K562 (cell line): ENCODE data around the gene RALGPS1. TPM values are rescaled to one million over a fixed set of nuclear protein-coding genes. Genes with fewer than 3 reads are reported as not detected.

Experiments used
- ATAC-seq: fragments of 200-7000 bp; cut with Tn5 transposase; 3 replicates; pipeline ENCODE4 v1.9.1; 2020; ENCODE audit warnings: moderate library complexity
- BruUV-seq: library from RNA; stranded (reverse); fragments of 400-500 nt; replicated peaks from 2 replicates; lab custom pipeline; 2021; lab: Mats Ljungman, UMichigan
- CTCF ChIA-PET: fragments of 300-600 bp; formaldehyde crosslinking; extraction: SDS; loops from one replicate; lab custom pipeline; 2021; ENCODE audit warnings: low intra/inter-chr PET ratio; lab: Yijun Ruan, JAX
- POLR2A ChIA-PET: fragments of 300-600, 350-650 bp; sonication (Branson Sonifier 250); formaldehyde crosslinking; extraction: SDS; loops from one replicate; lab custom pipeline; 2021; ENCODE audit warnings: antibody characterized with exemption, inconsistent platforms; lab: Yijun Ruan, JAX
- DNase-seq, 4 experiments: peaks; one replicate each; pipeline versions ENCODE4 v3.0.0 to v3.0.0-alpha.2; 2011 to 2018; ENCODE audit warnings: low spot score in 3 of 4, mixed read lengths in 3 of 4; ENCODE audit errors: extremely low read depth in 1 of 4
- FAIRE-seq: peaks from 2 replicates; lab custom pipeline; 2011; peaks lifted over from hg19 to GRCh38; lab: Jason Lieb, UNC
- H2AFZ ChIP-seq: 2 replicates; pipeline ENCODE4 v1.6.0; 2011; ENCODE audit warnings: low read depth, low read length, control low read depth, inconsistent platforms
- H3K27ac ChIP-seq: fragments of 200-600 bp; 3 replicates; pipeline ENCODE4 v1.8.0; 2011; ENCODE audit warnings: low read depth, mild to moderate bottlenecking, control low read depth, inconsistent platforms, low read length, moderate library complexity, mixed read lengths; ENCODE audit errors: extremely low read depth
- H3K27me3 ChIP-seq, 2 experiments: fragments of 300-600 bp in 1 of 2; 2 replicates in 1 of 2; 3 replicates in 1 of 2; pipeline versions ENCODE4 v1.6.0 to v1.8.0; 2011; ENCODE audit warnings: inconsistent platforms in 2 of 2, low read length in 2 of 2, mild to moderate bottlenecking in 1 of 2, mixed read lengths in 1 of 2, moderate library complexity in 1 of 2; ENCODE audit not compliant: control insufficient read depth in 2 of 2, insufficient read depth in 2 of 2
- H3K36me3 ChIP-seq: fragments of 300-600 bp; 3 replicates; pipeline ENCODE4 v1.8.0; 2011; ENCODE audit warnings: mild to moderate bottlenecking, low read length, inconsistent platforms; ENCODE audit not compliant: control insufficient read depth, insufficient read depth
- H3K4me1 ChIP-seq, 2 experiments: fragments of 200-600 bp in 1 of 2; replicated peaks in 1 of 2; 2 replicates in 1 of 2; 3 replicates in 1 of 2; pipeline versions ENCODE4 v1.5.1 to v1.8.0; 2011; ENCODE audit warnings: inconsistent platforms in 2 of 2, low read length in 2 of 2, mild to moderate bottlenecking in 1 of 2, mixed read lengths in 1 of 2, moderate library complexity in 1 of 2; ENCODE audit not compliant: control insufficient read depth in 2 of 2, insufficient read depth in 2 of 2
- H3K4me2 ChIP-seq: 2 replicates; pipeline ENCODE4 v1.6.1; 2011; ENCODE audit warnings: low read length, control low read depth, inconsistent platforms, mixed read lengths; ENCODE audit not compliant: insufficient read depth
- H3K4me3 ChIP-seq: fragments of 200-600 bp; sonication (generic), shearing (Covaris generic); 2 replicates; pipeline ENCODE4 v1.5.1; 2016; ENCODE audit warnings: control low read depth, inconsistent platforms
- H3K79me2 ChIP-seq: fragments of 200-600 bp; 3 replicates; pipeline ENCODE4 v1.8.0; 2011; ENCODE audit warnings: low read length, inconsistent platforms; ENCODE audit not compliant: control insufficient read depth, insufficient read depth
- H3K9ac ChIP-seq, 2 experiments: 2 replicates each; pipeline versions ENCODE4 v1.6.0 to v1.6.1; 2011; ENCODE audit warnings: low read depth in 2 of 2, low read length in 2 of 2, control low read depth in 1 of 2, inconsistent platforms in 1 of 2, mild to moderate bottlenecking in 1 of 2, mixed read lengths in 1 of 2; ENCODE audit not compliant: insufficient read depth in 1 of 2
- H3K9me1 ChIP-seq: one replicate; pipeline ENCODE4 v1.6.0; 2011; ENCODE audit warnings: inconsistent platforms, mild to moderate bottlenecking, low read length, moderate library complexity; ENCODE audit not compliant: control insufficient read depth, insufficient read depth
- H3K9me3 ChIP-seq: replicated peaks from 2 replicates; pipeline ENCODE4 v1.5.1; 2011; ENCODE audit warnings: low read depth, low read length, inconsistent platforms; ENCODE audit not compliant: control insufficient read depth, insufficient read depth
- H4K20me1 ChIP-seq: replicated peaks from 2 replicates; pipeline ENCODE4 v1.6.1; 2011; ENCODE audit warnings: low read length, inconsistent platforms, mixed read lengths; ENCODE audit not compliant: control insufficient read depth, insufficient read depth
- GTF2A2 ChIP-seq: IDR thresholded peaks from 2 replicates; pipeline ENCODE4 v1.6.1; 2016; ENCODE audit warnings: mild to moderate bottlenecking, missing genetic modification characterization, missing compliant biosample characterization
- HDAC1 ChIP-seq, 2 experiments: fragments of 450-650 bp; IDR thresholded peaks; 2 replicates each; pipeline ENCODE4 v1.6.1; 2016 to 2017; ENCODE audit warnings: inconsistent platforms in 1 of 2, mild to moderate bottlenecking in 1 of 2, moderate library complexity in 1 of 2
- SMARCB1 ChIP-seq: IDR thresholded peaks from 2 replicates; pipeline ENCODE4 v1.6.1; 2011; ENCODE audit warnings: improper control_type of control experiment, low read depth; ENCODE audit not compliant: insufficient read length
- SRSF7 ChIP-seq: fragments of 200-400 bp; formaldehyde crosslinking; optimal IDR thresholded peaks from 2 replicates; pipeline ENCODE3; 2017; ENCODE audit warnings: mild to moderate bottlenecking, low read depth, low read length
- TCF7L2 ChIP-seq: fragments of 150-350 bp; IDR thresholded peaks from 2 replicates; pipeline ENCODE4 v1.6.1; 2016; ENCODE audit warnings: low read depth, mild to moderate bottlenecking, low read length, moderate library complexity
- ZBTB2 ChIP-seq: fragments of 450-650 bp; IDR thresholded peaks from 2 replicates; pipeline ENCODE4 v1.6.1; 2016; ENCODE audit warnings: antibody characterized with exemption
- WGBS: fragments of 100-300 bp; shearing (Covaris generic); methylation state at CpG from one replicate; pipeline ENCODE4 v1.1.6; 2016; ENCODE audit warnings: low coverage, mixed read lengths; ENCODE audit not compliant: insufficient coverage; ENCODE audit errors: missing lambda C conversion rate; 5-methylcytosine and 5-hydroxymethylcytosine counted together
- in situ Hi-C: fragments of 300-500 bp; cut with MboI; formaldehyde crosslinking; loops from 4 replicates; pipeline ENCODE4 v1.15.0; 2018; ENCODE audit warnings: inconsistent platforms, mixed read lengths
- intact Hi-C: fragments of 100-400 bp; cut with micrococcal nuclease; formaldehyde crosslinking; loops from 2 replicates; pipeline ENCODE4 v1.14.2; 2022
- polyA plus RNA-seq, 8 experiments: library from polyadenylated mRNA; depleted of rRNA in 4 of 8; stranded (reverse) in 5 of 8; unstranded in 3 of 8; fragments of >200 nt; fragmentation: Nextera tagmentation in 2 of 8; fragmentation: Illumina TruSeq in 1 of 8; extraction: Ambion mirVana in 2 of 8; extraction: Trizol in 1 of 8; gene quantifications; 2 replicates each; pipeline versions ENCODE4 v1.2.1 to v1.2.3, GENCODE V29; 2011 to 2014; ENCODE audit warnings: inconsistent platforms in 1 of 8, missing spikeins in 1 of 8
- total RNA-seq, 7 experiments: library from RNA; depleted of rRNA in 6 of 7; stranded (reverse); fragments of >200 nt in 6 of 7; fragmentation: Illumina TruSeq in 2 of 7; extraction: Trizol in 2 of 7; gene quantifications; 2 replicates each; pipeline versions ENCODE4 v1.2.1 to v1.2.3, GENCODE V29; 2011 to 2021; ENCODE audit warnings: low replicate concordance in 1 of 7
- TF ChIP-seq, protein P1 (sequence below): sonication (generic); formaldehyde crosslinking; IDR thresholded peaks from 2 replicates; pipeline ENCODE4 v1.8.0; 2022; ENCODE audit warnings: mild to moderate bottlenecking, missing genetic modification reagents

Gene RALGPS1
- total and polyA plus RNA-seq, 9 of the 15 experiments (the other 6 are each of a cell fraction or from before 2014, with no cell fraction given): 0.04 to 2.6 (median 1.5) TPM

DNA sequence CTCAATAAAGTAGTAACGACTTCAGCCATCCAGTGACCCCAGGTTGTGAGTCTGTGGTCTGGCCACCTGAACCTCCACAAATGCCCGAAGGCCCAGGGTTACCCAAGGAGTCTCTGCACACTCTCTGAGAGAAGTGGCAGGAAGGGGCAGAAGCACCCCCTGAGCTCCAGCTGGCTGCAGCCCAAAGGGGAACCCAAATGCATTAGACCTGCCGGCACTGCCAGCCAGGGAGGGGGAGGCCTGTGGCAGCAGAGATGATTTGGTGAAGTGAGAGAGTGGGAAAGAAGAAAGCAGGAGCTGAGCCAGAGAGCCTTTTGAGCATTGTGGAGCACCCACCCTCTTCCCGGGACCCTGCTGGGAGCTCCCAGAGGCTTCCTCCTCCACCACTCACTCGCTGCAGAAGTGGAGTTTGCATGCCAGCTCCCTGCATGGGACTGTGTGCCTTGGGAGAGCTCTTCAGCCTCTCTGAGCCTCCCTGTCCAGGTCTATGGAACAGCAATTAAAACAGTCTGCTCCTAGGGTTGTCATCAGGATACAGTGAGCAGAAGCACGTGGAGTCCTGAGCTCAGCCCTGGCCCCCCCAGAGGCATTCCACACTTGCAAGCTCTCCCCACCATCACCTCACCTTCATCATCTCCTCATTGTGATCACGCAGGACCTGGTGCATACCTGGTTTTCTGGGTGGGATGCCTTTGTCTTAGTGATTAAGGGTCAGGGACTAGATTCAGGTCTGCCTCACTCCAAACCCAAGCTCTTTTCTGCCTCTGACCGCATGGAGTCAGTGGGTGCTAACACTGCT is 221.7 kb downstream of the RALGPS1 start:
- H3K9me3 ChIP-seq: no peaks in the 10 kb centered on the region
- CTCF ChIA-PET: no interaction called here
- DNase-seq (no peak), ATAC-seq (no peak)
- H3K27ac ChIP-seq: no peak overlapping the region
- H3K27me3 ChIP-seq: peaks cover 13 to 74% of the 10 kb centered on the region in 2 experiments; a peak in 3 of 5 replicates
- H3K4me1 ChIP-seq: peaks cover 0 to 4% of the 10 kb centered on the region in 2 experiments; a peak in 3 of 5 replicates
- BruUV-seq: no TSS peak
- no peaks in the 10 kb centered on the region for H3K9me1 ChIP-seq
- H3K36me3 ChIP-seq: no peaks in the 10 kb centered on the region
- no peak overlapping the region for H3K9ac ChIP-seq
- no peak overlapping the region for H2AFZ ChIP-seq
- H3K4me3 ChIP-seq: no peak overlapping the region
- intact Hi-C loops: no loop called here
- no peak for TF ChIP-seq HDAC1 (IDR thresholded peaks at IDR 0.05)
- TF ChIP-seq, all 486 proteins: peak for 0
- in situ Hi-C loops: no loop called here
- 0% methylated on average over 7 of the region's 8 CpGs for WGBS
- POLR2A ChIA-PET: interaction anchor here (0.6 to 1.1 kb wide), 4 partner anchors 11 to 29 kb away, joined by 3 to 6 read pairs (median 3); no protein-coding TSS in a partner anchor
- no peak for FAIRE-seq
- no peak overlapping the region for H3K4me2 ChIP-seq
- no peaks in the 10 kb centered on the region for H3K79me2 ChIP-seq
- H4K20me1 ChIP-seq: no peaks in the 10 kb centered on the region; the same call in 1 of the 2 replicates

GRCh38 chr9:127136880-127137639 is 222.5 kb downstream of the RALGPS1 start:
- ATAC-seq (no peak), FAIRE-seq (no peak), DNase-seq (no peak)
- Histone ChIP-seq H3K4me2 (no peak overlapping the region), H3K27ac (no peak overlapping the region), H3K4me1 (peaks cover 0 to 4% of the 10 kb centered on the region in 2 experiments; a peak in 3 of 5 replicates), H3K27me3 (peaks cover 16 to 71% of the 10 kb centered on the region in 2 experiments; a peak in 3 of 5 replicates), H2AFZ (no peak overlapping the region), H3K9me3 (no peaks in the 10 kb centered on the region), H3K9ac (no peak overlapping the region), H4K20me1 (no peaks in the 10 kb centered on the region; the same call in 1 of the 2 replicates), H3K36me3 (no peaks in the 10 kb centered on the region), H3K9me1 (no peaks in the 10 kb centered on the region), H3K4me3 (no peak overlapping the region), H3K79me2 (no peaks in the 10 kb centered on the region)
- 4% methylated on average over 5 of the region's 5 CpGs for WGBS
- in situ Hi-C loops: no loop called here
- intact Hi-C loops: no loop called here
- no TSS peak for BruUV-seq
- ChIA-PET CTCF (no interaction called here), POLR2A (interaction anchor here (0.8 to 1.4 kb wide), 3 partner anchors 10 to 24 kb away, joined by 3 to 6 read pairs (median 4); no protein-coding TSS in a partner anchor)
- TF ChIP-seq GTF2A2 (tag) (no peak), SMARCB1 (no peak), ZBTB2 (no peak), SRSF7 (no peak), TCF7L2 (no peak)
- TF ChIP-seq, protein P1, sequence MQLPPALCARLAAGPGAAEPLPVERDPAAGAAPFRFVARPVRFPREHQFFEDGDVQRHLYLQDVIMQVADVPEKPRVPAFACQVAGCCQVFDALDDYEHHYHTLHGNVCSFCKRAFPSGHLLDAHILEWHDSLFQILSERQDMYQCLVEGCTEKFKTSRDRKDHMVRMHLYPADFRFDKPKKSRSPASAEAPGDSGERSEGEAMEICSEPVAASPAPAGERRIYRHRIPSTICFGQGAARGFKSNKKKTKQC (CRISPR knock-in tag): no peak
